Keratinocyte (primary cell): Measurements from ENCODE around the gene SSNA1.

ENCODE experiments used
- CTCF ChIP-seq, 3 experiments: IDR thresholded peaks in 1 of 3; conservative IDR thresholded peaks in 1 of 3; optimal IDR thresholded peaks in 1 of 3; 2 replicates in 2 of 3; 3 replicates in 1 of 3; pipeline versions ENCODE3 to v1.5.1; 2011; ENCODE audit warnings: low read length in 3 of 3, mild to moderate bottlenecking in 3 of 3, moderate library complexity in 2 of 3, control low read depth in 1 of 3, inconsistent platforms in 1 of 3; ENCODE audit not compliant: insufficient read depth in 2 of 3; ENCODE audit errors: extremely low read depth in 1 of 3
- EZH2 ChIP-seq: IDR thresholded peaks from one replicate; pipeline ENCODE4 v1.6.1; 2012; ENCODE audit warnings: inconsistent platforms, mild to moderate bottlenecking, low read length, moderate library complexity

DNA sequence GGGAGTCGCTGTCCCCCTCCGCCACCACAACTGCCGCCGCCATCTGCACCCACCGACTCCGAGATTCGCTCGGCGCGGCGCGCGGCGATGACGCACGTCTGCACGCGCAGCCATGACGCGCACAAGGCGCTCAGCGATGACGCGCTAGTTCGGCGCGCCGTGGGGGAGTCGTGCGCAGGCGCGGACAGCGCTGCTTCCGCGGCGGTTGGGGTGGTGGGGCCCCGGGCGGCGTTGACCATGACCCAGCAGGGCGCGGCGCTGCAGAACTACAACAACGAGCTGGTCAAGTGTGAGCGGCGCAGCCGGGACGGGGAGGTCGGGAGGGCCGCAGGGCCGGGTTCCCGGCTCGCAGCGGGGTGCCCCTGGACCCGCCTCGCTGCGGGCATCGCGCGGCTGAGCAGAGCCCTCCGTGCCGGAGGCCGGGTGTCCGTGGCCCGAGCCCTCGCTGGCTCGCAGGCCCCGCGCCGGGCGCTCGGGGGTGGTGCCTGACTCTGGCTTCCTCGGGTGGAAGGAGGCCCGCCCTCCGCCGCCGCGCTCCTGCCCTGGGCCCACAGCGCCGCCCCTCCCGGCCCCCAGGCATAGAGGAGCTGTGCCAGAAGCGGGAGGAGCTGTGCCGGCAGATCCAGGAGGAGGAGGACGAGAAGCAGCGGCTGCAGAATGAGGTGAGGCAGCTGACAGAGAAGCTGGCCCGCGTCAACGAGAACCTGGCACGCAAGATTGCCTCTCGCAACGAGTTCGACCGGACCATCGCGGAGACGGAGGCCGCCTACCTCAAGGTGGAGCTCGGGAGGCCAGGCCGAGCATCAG is at the start of gene SSNA1, which contains the start of gene ANAPC2:
- TF ChIP-seq CTCF (optimal IDR thresholded peaks at IDR 0.05 in 1 of 3, IDR thresholded peaks at IDR 0.05 in 1 of 3, conservative IDR thresholded peaks at IDR 0.05 in 1 of 3; ENCODE audit: extremely low read depth in 1 of 3, insufficient read depth in 2 of 3, low read length in 3 of 3), result peak in 2 of 3 experiments; percentile 41 to 68
- no peak for TF ChIP-seq EZH2
